Activated T-cell treated with anti-CD3 and anti-CD28 coated beads, Interleukin-2, amount 50 U/mL, for 4 hours (primary cell): ENCODE data around the gene DMD. TPM values are rescaled to one million over a fixed set of nuclear protein-coding genes. Genes with fewer than 3 reads are reported as not detected.
A peak's percentile ranks its signal among the peaks of the same experiment; 100 is the strongest.

Source experiments
- ATAC-seq, 2 donors: fragments of 200-7000 bp; cut with Tn5 transposase; one replicate each; pipeline ENCODE4 v1.10.0; 2021
- DNase-seq: peaks from one replicate; pipeline ENCODE4 v3.0.0-alpha.2; 2020
- H3K27me3 Mint-ChIP-seq: one replicate; pipeline ENCODE4 v1.8.0; 2021; ENCODE audit warnings: low read depth, mixed read lengths
- H3K36me3 Mint-ChIP-seq: one replicate; pipeline ENCODE4 v1.8.0; 2022; ENCODE audit warnings: mixed read lengths; ENCODE audit not compliant: insufficient read depth
- H3K4me1 Mint-ChIP-seq: one replicate; pipeline ENCODE4 v1.8.0; 2021; ENCODE audit warnings: low read depth, mixed read lengths
- H3K4me3 Mint-ChIP-seq: one replicate; pipeline ENCODE4 v1.8.0; 2021; ENCODE audit warnings: mild to moderate bottlenecking, moderate library complexity, mixed read lengths
- H3K9me3 Mint-ChIP-seq: one replicate; pipeline ENCODE4 v1.8.0; 2021; ENCODE audit warnings: mixed read lengths
- total RNA-seq, 3 donors: library from RNA; stranded (reverse); gene quantifications; one replicate each; pipeline ENCODE4 v1.2.1, GENCODE V29; 2021

DMD gene
- total RNA-seq, 3 donors from 2014 or later, result 0.29 to 1.4 (median 0.40) TPM

DNA sequence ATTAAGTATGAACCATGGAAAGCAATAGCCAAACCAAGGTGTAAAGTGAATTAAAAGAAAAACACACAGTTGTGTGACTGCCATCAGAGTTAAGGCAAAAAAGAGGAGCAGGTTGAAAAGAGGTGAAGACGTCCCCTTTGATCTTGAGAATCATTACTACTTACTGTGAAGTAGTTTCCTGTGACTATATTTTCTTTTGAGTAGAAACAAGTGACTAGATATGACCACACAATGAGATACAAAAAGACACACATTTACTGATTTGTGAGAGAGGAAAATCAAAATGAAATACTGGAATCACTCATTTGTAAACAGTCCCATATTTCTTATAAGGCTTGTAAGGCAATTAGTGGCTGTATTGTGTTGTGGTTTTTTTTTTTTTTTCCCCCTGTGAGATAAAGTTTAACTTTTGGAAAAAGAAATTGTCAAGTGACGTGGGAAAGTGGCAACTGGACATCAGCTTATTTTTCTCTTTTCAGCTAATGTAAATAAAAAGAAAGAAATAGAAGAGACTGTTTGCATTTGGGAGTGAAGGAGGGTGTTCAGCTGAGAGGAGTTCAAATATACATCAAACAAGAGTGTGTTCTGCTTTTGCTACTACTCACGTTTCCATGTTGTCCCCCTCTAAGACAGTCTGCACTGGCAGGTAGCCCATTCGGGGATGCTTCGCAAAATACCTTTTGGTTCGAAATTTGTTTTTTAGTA, 2033.1 kb downstream of the DMD start:
- Mint-ChIP-seq H3K9me3 (no peaks in the 10 kb centered on the region), H3K4me1 (no peaks in the 10 kb centered on the region), H3K4me3 (no peak overlapping the region), H3K36me3 (no peaks in the 10 kb centered on the region), H3K27me3 (no peaks in the 10 kb centered on the region)
- ATAC-seq (no peak), DNase-seq (no peak)

GRCh38 chrX:31170792-31171191, 2040.6 kb downstream of the DMD start:
- Mint-ChIP-seq H3K36me3 (no peaks in the 10 kb centered on the region), H3K9me3 (no peaks in the 10 kb centered on the region), H3K27me3 (no peaks in the 10 kb centered on the region), H3K4me1 (no peaks in the 10 kb centered on the region), H3K4me3 (no peak overlapping the region)
- no peak for DNase-seq
- ATAC-seq, result no peak

DNA sequence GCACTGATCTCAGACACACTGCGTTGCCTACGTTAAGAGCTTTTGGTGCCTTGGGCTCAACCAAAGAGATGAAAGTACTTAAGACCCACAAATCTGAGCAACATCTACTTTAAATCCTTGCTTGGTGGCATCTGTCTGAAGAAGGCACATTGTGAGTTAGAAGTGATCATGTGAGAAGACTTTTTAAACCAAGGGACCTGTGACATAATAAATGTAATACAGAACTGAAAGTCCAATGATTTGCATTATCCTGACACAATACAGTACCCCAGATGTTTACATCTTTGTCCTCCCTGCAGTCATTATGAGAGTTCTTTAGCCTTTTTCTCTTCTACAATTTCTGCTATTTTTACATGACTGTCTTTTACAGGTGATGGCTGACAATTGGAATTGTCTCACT, 2042.8 kb downstream of the DMD start:
- peaks cover 3% of the 10 kb centered on the region for H3K27me3 Mint-ChIP-seq
- ATAC-seq, result no peak
- no peaks in the 10 kb centered on the region for H3K36me3 Mint-ChIP-seq
- no peak overlapping the region for H3K4me3 Mint-ChIP-seq
- DNase-seq, result no peak
- H3K9me3 Mint-ChIP-seq, result peaks cover 1% of the 10 kb centered on the region
- no peaks in the 10 kb centered on the region for H3K4me1 Mint-ChIP-seq

GRCh38 chrX:31166832-31167231, 2044.5 kb downstream of the DMD start:
- no peaks in the 10 kb centered on the region for H3K36me3 Mint-ChIP-seq
- peaks cover 3% of the 10 kb centered on the region for H3K27me3 Mint-ChIP-seq

DNA sequence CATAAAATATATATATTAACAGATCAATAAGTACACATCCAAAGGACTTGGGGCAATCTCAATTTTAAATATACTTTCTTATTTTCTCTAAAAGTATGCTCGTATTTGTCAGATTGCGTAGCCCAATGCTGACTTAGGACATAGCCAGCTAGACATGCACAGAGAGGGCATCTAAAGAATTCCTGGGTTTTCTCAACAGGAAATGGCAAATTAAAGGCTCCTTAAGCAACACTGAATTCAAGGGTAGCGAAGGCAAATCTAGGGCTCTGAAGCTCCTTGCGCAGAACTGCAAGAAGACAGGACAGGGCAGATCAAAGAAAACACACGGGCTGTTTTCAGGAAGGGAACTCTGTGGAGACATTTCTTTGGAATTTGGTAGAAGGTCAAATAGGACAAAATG, 2044.9 kb downstream of the DMD start:
- Mint-ChIP-seq H3K4me3 (no peak overlapping the region), H3K9me3 (peaks cover 5% of the 10 kb centered on the region), H3K4me1 (no peaks in the 10 kb centered on the region), H3K27me3 (peaks cover 3% of the 10 kb centered on the region), H3K36me3 (no peaks in the 10 kb centered on the region)
- ATAC-seq (no peak), DNase-seq (no peak)

More at GRCh38 chrX:31166832-31167231, 2044.5 kb downstream of the DMD start:
- H3K9me3 Mint-ChIP-seq, result peaks cover 5% of the 10 kb centered on the region
- H3K4me1 Mint-ChIP-seq, result no peaks in the 10 kb centered on the region
- H3K4me3 Mint-ChIP-seq, result no peak overlapping the region
- ATAC-seq, result no peak
- no peak for DNase-seq

- no peak overlapping the region for H3K4me3 Mint-ChIP-seq
- DNase-seq (no peak), ATAC-seq (no peak)
- H3K4me1 Mint-ChIP-seq, result no peaks in the 10 kb centered on the region
- peaks cover 3% of the 10 kb centered on the region for H3K27me3 Mint-ChIP-seq
- peaks cover 5% of the 10 kb centered on the region for H3K9me3 Mint-ChIP-seq
- no peaks in the 10 kb centered on the region for H3K36me3 Mint-ChIP-seq
Measured at GRCh38 chrX:31165241-31166035, 2045.9 kb downstream of the DMD start.

- ATAC-seq, result no peak
- no peaks in the 10 kb centered on the region for H3K4me1 Mint-ChIP-seq
- H3K9me3 Mint-ChIP-seq, result no peaks in the 10 kb centered on the region
- no peak overlapping the region for H3K4me3 Mint-ChIP-seq
- no peaks in the 10 kb centered on the region for H3K27me3 Mint-ChIP-seq
- no peaks in the 10 kb centered on the region for H3K36me3 Mint-ChIP-seq
- no peak for DNase-seq
Measured at GRCh38 chrX:31154946-31155345, 2056.4 kb downstream of the DMD start.

- no peaks in the 10 kb centered on the region for H3K4me1 Mint-ChIP-seq
- H3K9me3 Mint-ChIP-seq, result no peaks in the 10 kb centered on the region
- H3K27me3 Mint-ChIP-seq, result no peaks in the 10 kb centered on the region
- DNase-seq (no peak), ATAC-seq (no peak)
- H3K4me3 Mint-ChIP-seq, result no peak overlapping the region
- H3K36me3 Mint-ChIP-seq, result no peaks in the 10 kb centered on the region
Measured at GRCh38 chrX:31153475-31154047, 2057.8 kb downstream of the DMD start.

GRCh38 chrX:31147175-31147574, 2064.2 kb downstream of the DMD start:
- no peaks in the 10 kb centered on the region for H3K9me3 Mint-ChIP-seq
- peaks cover 1% of the 10 kb centered on the region for H3K27me3 Mint-ChIP-seq
- no peak overlapping the region for H3K4me3 Mint-ChIP-seq
- no peaks in the 10 kb centered on the region for H3K4me1 Mint-ChIP-seq
- H3K36me3 Mint-ChIP-seq, result no peaks in the 10 kb centered on the region
- DNase-seq (no peak), ATAC-seq (no peak)

- peaks cover 6% of the 10 kb centered on the region for H3K4me1 Mint-ChIP-seq
- DNase-seq, result no peak
- ATAC-seq, result no peak
- no peaks in the 10 kb centered on the region for H3K27me3 Mint-ChIP-seq
- H3K4me3 Mint-ChIP-seq, result no peak overlapping the region
- no peaks in the 10 kb centered on the region for H3K9me3 Mint-ChIP-seq
- no peaks in the 10 kb centered on the region for H3K36me3 Mint-ChIP-seq
Measured at GRCh38 chrX:31139961-31140360, 2071.4 kb downstream of the DMD start.

DNA sequence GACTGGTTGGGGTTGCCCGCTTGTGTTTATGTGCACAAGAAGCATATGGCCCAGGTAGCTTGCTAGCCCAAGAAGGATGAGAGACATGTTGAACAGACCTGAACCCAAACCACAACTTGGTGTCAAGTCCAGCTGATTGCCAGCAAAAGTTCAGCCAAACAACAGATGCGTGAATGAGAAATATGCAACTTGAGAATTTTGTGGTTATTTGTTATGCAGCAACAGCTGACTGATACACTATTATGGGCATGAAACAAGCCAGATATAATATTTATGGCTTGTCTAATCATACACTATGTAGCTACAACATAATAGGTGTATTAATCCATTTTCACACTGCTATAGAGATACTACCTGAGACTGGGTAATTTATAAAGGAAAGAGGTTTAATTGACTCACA, 2073.2 kb downstream of the DMD start:
- DNase-seq (no peak), ATAC-seq (no peak)
- no peaks in the 10 kb centered on the region for H3K36me3 Mint-ChIP-seq
- H3K9me3 Mint-ChIP-seq, result no peaks in the 10 kb centered on the region
- H3K27me3 Mint-ChIP-seq, result no peaks in the 10 kb centered on the region
- H3K4me3 Mint-ChIP-seq, result no peak overlapping the region
- peaks cover 6% of the 10 kb centered on the region for H3K4me1 Mint-ChIP-seq

GRCh38 chrX:31136144-31136611, 2075.2 kb downstream of the DMD start:
- Mint-ChIP-seq H3K36me3 (no peaks in the 10 kb centered on the region), H3K4me3 (peak overlapping the region; percentile 31)

DNA sequence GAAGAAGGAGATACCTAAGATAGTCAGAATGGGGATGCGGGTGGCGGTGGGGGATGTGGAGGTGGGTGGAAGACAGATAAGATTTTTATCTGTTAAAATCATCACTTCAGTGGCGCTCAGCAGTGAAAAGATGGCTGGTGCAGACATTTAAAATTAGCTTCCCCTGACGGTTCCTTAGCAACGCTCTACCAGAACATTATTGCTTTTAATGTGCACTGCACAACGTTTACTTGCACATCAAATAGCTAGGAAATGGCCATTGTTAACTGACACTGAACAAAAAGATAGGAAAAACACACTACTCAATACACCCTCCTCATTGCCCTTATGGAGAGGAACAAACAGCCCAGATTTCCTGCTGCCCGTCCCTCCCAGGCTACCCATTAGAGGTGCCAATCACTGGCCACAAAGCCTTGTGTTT, 2078.5 kb downstream of the DMD start:
- peaks cover 4% of the 10 kb centered on the region for H3K27me3 Mint-ChIP-seq
- no peak for DNase-seq
- no peaks in the 10 kb centered on the region for H3K9me3 Mint-ChIP-seq
- no peak overlapping the region for H3K4me3 Mint-ChIP-seq
- no peaks in the 10 kb centered on the region for H3K36me3 Mint-ChIP-seq
- ATAC-seq, result no peak
- peaks cover 6% of the 10 kb centered on the region for H3K4me1 Mint-ChIP-seq

More at GRCh38 chrX:31136144-31136611, 2075.2 kb downstream of the DMD start:
- DNase-seq, result no peak
- Mint-ChIP-seq H3K27me3 (no peaks in the 10 kb centered on the region), H3K4me1 (peaks cover 6% of the 10 kb centered on the region), H3K9me3 (no peaks in the 10 kb centered on the region)
- ATAC-seq, result no peak

DNA sequence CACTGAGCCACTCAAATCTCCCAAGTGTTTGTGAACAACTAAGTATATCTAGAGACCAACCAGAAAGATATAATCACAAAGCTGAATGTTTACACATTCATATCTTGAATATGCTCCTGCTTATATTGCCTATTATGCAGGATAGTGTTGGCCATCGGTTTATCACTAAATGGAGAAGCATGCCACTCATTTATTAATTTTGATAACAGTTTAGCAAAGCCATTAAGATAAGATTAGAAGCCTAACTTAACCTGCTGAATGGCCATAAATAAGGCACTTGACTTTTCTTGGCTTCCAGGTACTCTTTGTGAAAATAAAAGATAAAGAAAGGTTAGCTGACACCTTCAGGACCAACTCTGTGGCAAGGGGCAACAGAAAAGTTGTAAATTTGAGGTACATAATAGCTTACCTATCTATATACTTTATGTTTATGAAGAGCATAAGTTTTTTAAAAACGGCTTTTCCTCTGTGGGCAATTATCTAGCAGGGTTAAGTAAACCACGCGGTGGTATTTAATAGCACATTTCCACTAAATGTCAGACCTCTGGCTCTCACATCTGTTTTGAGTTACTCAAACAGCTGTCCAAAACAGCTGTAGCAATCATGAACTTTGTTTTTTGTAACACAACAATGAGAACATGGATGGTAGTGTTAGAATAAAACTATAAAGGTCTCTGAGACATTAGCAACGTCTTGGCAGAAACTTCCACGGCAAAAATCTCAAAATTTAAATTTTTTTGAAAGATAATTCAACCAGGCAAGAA, 2080.7 kb downstream of the DMD start:
- no peak overlapping the region for H3K4me3 Mint-ChIP-seq
- DNase-seq (no peak), ATAC-seq (no peak)
- H3K4me1 Mint-ChIP-seq, result no peaks in the 10 kb centered on the region
- no peaks in the 10 kb centered on the region for H3K9me3 Mint-ChIP-seq
- H3K36me3 Mint-ChIP-seq, result no peaks in the 10 kb centered on the region
- peaks cover 4% of the 10 kb centered on the region for H3K27me3 Mint-ChIP-seq
